ENCODE results near the gene CAMTA1. TPM values are rescaled to one million over a fixed set of nuclear protein-coding genes. Genes with fewer than 3 reads are reported as not detected.

Gene CAMTA1
- total RNA-seq, 1 experiment from 2014 or later = 69.5 TPM

DNA sequence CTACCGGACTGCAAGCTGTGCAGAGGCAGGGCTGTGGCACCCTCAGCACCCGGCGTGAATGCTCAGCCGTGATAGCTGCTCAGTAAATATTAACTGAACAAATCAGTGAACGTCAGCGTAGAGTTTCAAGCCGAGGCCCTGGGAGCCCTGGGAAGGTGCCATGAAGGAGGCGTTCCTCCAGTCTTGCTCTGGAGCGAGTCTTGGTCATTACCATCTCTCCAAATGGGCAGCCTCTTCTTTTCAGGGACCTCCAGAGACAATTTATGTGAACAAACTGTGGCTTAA, 449.2 kb downstream of the CAMTA1 start:
- H3K4me2 ChIP-seq (ENCODE audit: low read length) = no peak overlapping the region
- no peak overlapping the region for H3K27ac ChIP-seq (ENCODE audit: low read depth, low read length)
- H3K27me3 ChIP-seq (ENCODE audit: insufficient read depth, low read length) = no peaks in the 10 kb centered on the region
- H3K9me3 ChIP-seq (ENCODE audit: control insufficient read depth in 1 of 2, insufficient read depth in 1 of 2, low read depth in 1 of 2, low read length in 2 of 2) = no peaks in the 10 kb centered on the region
- intact Hi-C loops (cut with micrococcal nuclease) = no loop called here
- no peak overlapping the region for H3K4me3 ChIP-seq (replicated peaks in 1 of 2; ENCODE audit: low read depth in 1 of 2, low read length in 2 of 2)
- RAD21 ChIA-PET (ENCODE audit: low non-redundant PET in 1 of 2, low total read pairs in 2 of 2, uncharacterized antibody in 2 of 2, unreplicated experiment in 2 of 2) = no interaction called here
- CTCF ChIA-PET = no interaction called here
- no TSS peak for BruUV-seq (replicated peaks)
- H3K36me3 ChIP-seq (ENCODE audit: control insufficient read depth in 1 of 2, insufficient read depth in 2 of 2, low read length in 2 of 2) = no peaks in the 10 kb centered on the region
- TF ChIP-seq SP1 (IDR thresholded peaks at IDR 0.05; ENCODE audit: low read depth) = no peak
- TF ChIP-seq, protein P1, sequence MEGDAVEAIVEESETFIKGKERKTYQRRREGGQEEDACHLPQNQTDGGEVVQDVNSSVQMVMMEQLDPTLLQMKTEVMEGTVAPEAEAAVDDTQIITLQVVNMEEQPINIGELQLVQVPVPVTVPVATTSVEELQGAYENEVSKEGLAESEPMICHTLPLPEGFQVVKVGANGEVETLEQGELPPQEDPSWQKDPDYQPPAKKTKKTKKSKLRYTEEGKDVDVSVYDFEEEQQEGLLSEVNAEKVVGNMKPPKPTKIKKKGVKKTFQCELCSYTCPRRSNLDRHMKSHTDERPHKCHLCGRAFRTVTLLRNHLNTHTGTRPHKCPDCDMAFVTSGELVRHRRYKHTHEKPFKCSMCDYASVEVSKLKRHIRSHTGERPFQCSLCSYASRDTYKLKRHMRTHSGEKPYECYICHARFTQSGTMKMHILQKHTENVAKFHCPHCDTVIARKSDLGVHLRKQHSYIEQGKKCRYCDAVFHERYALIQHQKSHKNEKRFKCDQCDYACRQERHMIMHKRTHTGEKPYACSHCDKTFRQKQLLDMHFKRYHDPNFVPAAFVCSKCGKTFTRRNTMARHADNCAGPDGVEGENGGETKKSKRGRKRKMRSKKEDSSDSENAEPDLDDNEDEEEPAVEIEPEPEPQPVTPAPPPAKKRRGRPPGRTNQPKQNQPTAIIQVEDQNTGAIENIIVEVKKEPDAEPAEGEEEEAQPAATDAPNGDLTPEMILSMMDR (IDR thresholded peaks at IDR 0.05 in 2 of 3, conservative IDR thresholded peaks at IDR 0.05 in 1 of 3; ENCODE audit: borderline replicate concordance in 1 of 3, insufficient read depth in 1 of 3, low read depth in 2 of 3, low read length in 2 of 3) = no peak
- no peak for TF ChIP-seq FOSL1 (IDR thresholded peaks at IDR 0.05; ENCODE audit: low read depth)
- no peaks in the 10 kb centered on the region for H3K4me1 ChIP-seq (ENCODE audit: control insufficient read depth in 1 of 2, insufficient read depth in 2 of 2, low read length in 2 of 2)
- H3K79me2 ChIP-seq (ENCODE audit: insufficient read depth, low read length) = no peaks in the 10 kb centered on the region
- ATAC-seq (no peak), DNase-seq (ENCODE audit: low read depth, low spot score) (no peak)
- H2AFZ ChIP-seq (ENCODE audit: low read depth, low read length, poor library complexity, severe bottlenecking) = no peak overlapping the region
- no peaks in the 10 kb centered on the region for H4K20me1 ChIP-seq (ENCODE audit: insufficient read depth)
- H3K9ac ChIP-seq (ENCODE audit: low read length) = no peak overlapping the region
- POLR2A ChIA-PET = no interaction called here
- H3K9me2 ChIP-seq (ENCODE audit: insufficient read depth) = no peaks in the 10 kb centered on the region

DNA sequence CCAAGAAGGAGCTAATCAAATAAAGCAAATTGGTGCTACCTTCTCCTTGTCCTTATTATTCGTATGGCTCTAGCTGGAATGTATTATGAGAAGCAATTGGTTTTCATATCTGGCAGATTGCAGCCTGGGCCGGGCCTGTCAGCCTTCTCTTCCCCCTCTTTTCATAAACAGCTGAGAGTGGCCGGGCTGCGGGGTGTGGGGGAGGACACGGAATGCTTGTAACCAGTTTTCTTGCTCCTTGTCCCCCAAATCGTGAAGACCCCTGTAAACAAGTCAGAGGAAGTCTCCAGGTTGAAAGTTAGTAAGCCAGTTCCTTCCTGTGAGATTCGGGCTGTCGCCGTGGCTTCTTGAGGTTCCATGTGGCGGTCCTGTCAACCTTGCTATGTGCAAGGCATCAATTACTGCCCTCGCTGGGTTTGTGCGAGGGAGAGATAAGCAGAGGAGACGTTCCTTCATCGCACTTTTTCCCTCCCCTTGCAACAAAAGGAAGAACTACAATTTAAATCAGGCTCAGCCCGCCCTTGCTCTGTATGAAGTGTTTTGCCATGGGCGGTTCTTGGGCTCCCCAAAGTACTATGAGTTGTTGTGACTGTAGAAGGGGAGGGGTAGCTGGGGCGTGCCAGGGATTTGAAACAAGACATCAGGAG, 450.7 kb downstream of the CAMTA1 start:
- CTCF ChIA-PET = no interaction called here
- intact Hi-C loops (cut with micrococcal nuclease) = loop anchor here (5.0 kb wide), 1 partner anchor 111 kb away; no protein-coding TSS in a partner anchor
- Histone ChIP-seq H3K27ac (ENCODE audit: low read depth, low read length) (no peak overlapping the region), H3K4me3 (replicated peaks in 1 of 2; ENCODE audit: low read depth in 1 of 2, low read length in 2 of 2) (no peak overlapping the region), H3K27me3 (ENCODE audit: insufficient read depth, low read length) (no peaks in the 10 kb centered on the region), H3K9me3 (ENCODE audit: control insufficient read depth in 1 of 2, insufficient read depth in 1 of 2, low read depth in 1 of 2, low read length in 2 of 2) (no peaks in the 10 kb centered on the region), H3K36me3 (ENCODE audit: control insufficient read depth in 1 of 2, insufficient read depth in 2 of 2, low read length in 2 of 2) (no peaks in the 10 kb centered on the region), H3K4me2 (ENCODE audit: low read length) (no peak overlapping the region), H3K9ac (ENCODE audit: low read length) (no peak overlapping the region), H3K79me2 (ENCODE audit: insufficient read depth, low read length) (no peaks in the 10 kb centered on the region), H4K20me1 (ENCODE audit: insufficient read depth) (no peaks in the 10 kb centered on the region), H3K9me2 (ENCODE audit: insufficient read depth) (no peaks in the 10 kb centered on the region), H2AFZ (ENCODE audit: low read depth, low read length, poor library complexity, severe bottlenecking) (no peak overlapping the region), H3K4me1 (ENCODE audit: control insufficient read depth in 1 of 2, insufficient read depth in 2 of 2, low read length in 2 of 2) (no peaks in the 10 kb centered on the region)
- TF ChIP-seq SRF (IDR thresholded peaks at IDR 0.05; ENCODE audit: low read depth) (no peak), ZFX (IDR thresholded peaks at IDR 0.05) (no peak), EZH2phosphoT487 (IDR thresholded peaks at IDR 0.05; ENCODE audit: borderline replicate concordance) (no peak), ZNF274 (IDR thresholded peaks at IDR 0.05; ENCODE audit: low read depth, low read length) (no peak), TCF7L2 (IDR thresholded peaks at IDR 0.05; ENCODE audit: borderline replicate concordance, extremely low read depth, insufficient read depth, insufficient read length) (no peak), JUND (IDR thresholded peaks at IDR 0.05) (no peak)
- TF ChIP-seq, protein P2, sequence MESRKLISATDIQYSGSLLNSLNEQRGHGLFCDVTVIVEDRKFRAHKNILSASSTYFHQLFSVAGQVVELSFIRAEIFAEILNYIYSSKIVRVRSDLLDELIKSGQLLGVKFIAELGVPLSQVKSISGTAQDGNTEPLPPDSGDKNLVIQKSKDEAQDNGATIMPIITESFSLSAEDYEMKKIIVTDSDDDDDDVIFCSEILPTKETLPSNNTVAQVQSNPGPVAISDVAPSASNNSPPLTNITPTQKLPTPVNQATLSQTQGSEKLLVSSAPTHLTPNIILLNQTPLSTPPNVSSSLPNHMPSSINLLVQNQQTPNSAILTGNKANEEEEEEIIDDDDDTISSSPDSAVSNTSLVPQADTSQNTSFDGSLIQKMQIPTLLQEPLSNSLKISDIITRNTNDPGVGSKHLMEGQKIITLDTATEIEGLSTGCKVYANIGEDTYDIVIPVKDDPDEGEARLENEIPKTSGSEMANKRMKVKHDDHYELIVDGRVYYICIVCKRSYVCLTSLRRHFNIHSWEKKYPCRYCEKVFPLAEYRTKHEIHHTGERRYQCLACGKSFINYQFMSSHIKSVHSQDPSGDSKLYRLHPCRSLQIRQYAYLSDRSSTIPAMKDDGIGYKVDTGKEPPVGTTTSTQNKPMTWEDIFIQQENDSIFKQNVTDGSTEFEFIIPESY (IDR thresholded peaks at IDR 0.05; ENCODE audit: extremely low read depth, insufficient replicate concordance, low read length) = no peak
- TF ChIP-seq, protein P1 (IDR thresholded peaks at IDR 0.05 in 2 of 3, conservative IDR thresholded peaks at IDR 0.05 in 1 of 3; ENCODE audit: borderline replicate concordance in 1 of 3, insufficient read depth in 1 of 3, low read depth in 2 of 3, low read length in 2 of 3) = no peak
- POLR2A ChIA-PET = no interaction called here
- RAD21 ChIA-PET (ENCODE audit: low non-redundant PET in 1 of 2, low total read pairs in 2 of 2, uncharacterized antibody in 2 of 2, unreplicated experiment in 2 of 2) = no interaction called here
- BruUV-seq (replicated peaks) = no TSS peak
- ATAC-seq (no peak), DNase-seq (ENCODE audit: low read depth, low spot score) (no peak)

Data from HCT116 (cell line).